Progenitor cell of endocrine pancreas (in vitro differentiated cells): ENCODE results near the gene SLC22A7. TPM values are rescaled to one million over a fixed set of nuclear protein-coding genes. Genes with fewer than 3 reads are reported as not detected.

Experiments
- total RNA-seq: library from RNA; stranded (reverse); gene quantifications from 2 replicates; pipeline ENCODE4 v1.2.1, GENCODE V29; 2021

Gene SLC22A7
- total RNA-seq, 1 donor from 2014 or later: not detected

Other genes starting within 250 kb of the SLC22A7 start
- gene CUL7, start 244.4 kb upstream of the SLC22A7 start, total RNA-seq: 58.9 and 60.9 TPM in 2 replicates
- 45.2 and 52.2 TPM in 2 replicates for gene MRPL2, start 238.8 kb upstream of the SLC22A7 start, total RNA-seq
- 71.9 and 73.8 TPM in 2 replicates for gene KLC4, start 238.6 kb upstream of the SLC22A7 start, total RNA-seq
- 141 and 142 TPM in 2 replicates for gene PTK7, start 221.9 kb upstream of the SLC22A7 start, total RNA-seq
- 29.1 and 30.3 TPM in 2 replicates for gene SRF, start 127.0 kb upstream of the SLC22A7 start, total RNA-seq
- gene CUL9, start 116.1 kb upstream of the SLC22A7 start, total RNA-seq: 57.0 and 61.1 TPM in 2 replicates
- 33.9 and 39.0 TPM in 2 replicates for gene DNPH1, start 68.8 kb upstream of the SLC22A7 start, total RNA-seq
- gene TTBK1, start 54.8 kb upstream of the SLC22A7 start, total RNA-seq: 1.4 and 1.7 TPM in 2 replicates
- 2.3 and 2.4 TPM in 2 replicates for gene CRIP3, start 10.6 kb downstream of the SLC22A7 start, total RNA-seq
- gene ZNF318, start 71.4 kb downstream of the SLC22A7 start, total RNA-seq: 22.0 and 23.2 TPM in 2 replicates
- gene ABCC10, start 129.3 kb downstream of the SLC22A7 start, total RNA-seq: 68.5 and 68.8 TPM in 2 replicates
- gene DLK2, start 157.3 kb downstream of the SLC22A7 start, total RNA-seq: 0.60 and 0.73 TPM in 2 replicates
- gene TJAP1, start 179.3 kb downstream of the SLC22A7 start, total RNA-seq: 64.5 and 65.8 TPM in 2 replicates
- 1.5 and 1.6 TPM in 2 replicates for gene LRRC73, start 212.1 kb downstream of the SLC22A7 start, total RNA-seq
- gene YIPF3, start 218.7 kb downstream of the SLC22A7 start, total RNA-seq: 121 and 136 TPM in 2 replicates
- gene POLR1C, start 218.8 kb downstream of the SLC22A7 start, total RNA-seq: 45.4 and 47.4 TPM in 2 replicates